ENCODE measurements around the gene IGF1R. TPM values are rescaled to one million over a fixed set of nuclear protein-coding genes. Genes with fewer than 3 reads are reported as not detected.

IGF1R gene
- total and polyA plus RNA-seq, 2 of the 8 experiments (the other 6 are each of a cell fraction or from before 2014, with no cell fraction given): 32.9 to 109 TPM

DNA sequence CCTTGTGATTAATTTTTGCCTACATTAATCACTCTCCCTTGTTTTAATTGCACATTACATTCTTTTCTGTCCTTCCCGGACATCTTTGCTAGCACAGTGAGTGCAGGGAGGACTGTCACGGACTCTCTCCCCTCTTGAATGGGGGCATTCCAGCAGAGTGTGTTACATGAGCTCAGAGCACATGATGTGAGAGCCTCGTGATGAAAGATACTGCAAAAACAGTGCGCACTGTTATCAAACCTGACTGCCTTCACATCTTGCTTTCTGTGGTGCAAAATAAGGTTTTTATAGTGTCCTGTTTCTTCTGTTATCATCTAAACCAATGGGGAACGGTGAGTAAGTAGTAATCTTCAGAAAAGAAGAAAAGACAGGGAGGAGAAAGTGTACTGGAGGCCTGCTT is 191.7 kb downstream of the IGF1R start (continued):
- TF ChIP-seq KDM1A (IDR thresholded peaks at IDR 0.05; ENCODE audit: borderline replicate concordance, low read length): no peak
- no peak for TF ChIP-seq HDAC2 (IDR thresholded peaks at IDR 0.05; ENCODE audit: borderline replicate concordance in 1 of 2, low read depth in 2 of 2, low read length in 2 of 2)
- TF ChIP-seq CBX8 (IDR thresholded peaks at IDR 0.05; ENCODE audit: borderline replicate concordance, low read depth, low read length): no peak
- TF ChIP-seq NRF1 (IDR thresholded peaks at IDR 0.05; ENCODE audit: low read depth, low read length): no peak
- TF ChIP-seq, protein P1, sequence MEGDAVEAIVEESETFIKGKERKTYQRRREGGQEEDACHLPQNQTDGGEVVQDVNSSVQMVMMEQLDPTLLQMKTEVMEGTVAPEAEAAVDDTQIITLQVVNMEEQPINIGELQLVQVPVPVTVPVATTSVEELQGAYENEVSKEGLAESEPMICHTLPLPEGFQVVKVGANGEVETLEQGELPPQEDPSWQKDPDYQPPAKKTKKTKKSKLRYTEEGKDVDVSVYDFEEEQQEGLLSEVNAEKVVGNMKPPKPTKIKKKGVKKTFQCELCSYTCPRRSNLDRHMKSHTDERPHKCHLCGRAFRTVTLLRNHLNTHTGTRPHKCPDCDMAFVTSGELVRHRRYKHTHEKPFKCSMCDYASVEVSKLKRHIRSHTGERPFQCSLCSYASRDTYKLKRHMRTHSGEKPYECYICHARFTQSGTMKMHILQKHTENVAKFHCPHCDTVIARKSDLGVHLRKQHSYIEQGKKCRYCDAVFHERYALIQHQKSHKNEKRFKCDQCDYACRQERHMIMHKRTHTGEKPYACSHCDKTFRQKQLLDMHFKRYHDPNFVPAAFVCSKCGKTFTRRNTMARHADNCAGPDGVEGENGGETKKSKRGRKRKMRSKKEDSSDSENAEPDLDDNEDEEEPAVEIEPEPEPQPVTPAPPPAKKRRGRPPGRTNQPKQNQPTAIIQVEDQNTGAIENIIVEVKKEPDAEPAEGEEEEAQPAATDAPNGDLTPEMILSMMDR (IDR thresholded peaks at IDR 0.05; ENCODE audit: control extremely low read depth in 1 of 3, insufficient read depth in 1 of 3, low read depth in 1 of 3, low read length in 3 of 3): no peak
- no peak for TF ChIP-seq MAX (IDR thresholded peaks at IDR 0.05)
- TF ChIP-seq CHD1 (IDR thresholded peaks at IDR 0.05; ENCODE audit: low read depth, low read length): no peak
